K562 (cell line): ENCODE data around the gene GP1BB. TPM values are rescaled to one million over a fixed set of nuclear protein-coding genes. Genes with fewer than 3 reads are reported as not detected.
A peak's percentile ranks its signal among the peaks of the same experiment; 100 is the strongest.

Source experiments
- ARID2 ChIP-seq: fragments of 450-650 bp; IDR thresholded peaks from 2 replicates; pipeline ENCODE4 v1.6.1; 2017; ENCODE audit warnings: antibody characterized with exemption, mild to moderate bottlenecking
- BRF1 ChIP-seq: IDR thresholded peaks from 3 replicates; pipeline ENCODE4 v1.6.1; 2011; ENCODE audit warnings: borderline replicate concordance, mild to moderate bottlenecking; ENCODE audit not compliant: insufficient read length; ENCODE audit errors: extremely low read depth
- CBX8 ChIP-seq: fragments of 200-600 bp; sonication (generic); IDR thresholded peaks from 2 replicates; pipeline ENCODE4 v1.6.1; 2012; ENCODE audit warnings: borderline replicate concordance, mixed run types, low read depth, mild to moderate bottlenecking, moderate library complexity, mixed read lengths, low read length, control low read depth, inconsistent platforms; ENCODE audit not compliant: poor library complexity, severe bottlenecking; ENCODE audit errors: extremely low read depth
- CREM ChIP-seq: IDR thresholded peaks from 2 replicates; pipeline ENCODE4 v1.6.1; 2014; ENCODE audit warnings: antibody characterized with exemption, low read depth
- EP400 ChIP-seq: fragments of 450-650 bp; IDR thresholded peaks from 2 replicates; pipeline ENCODE4 v1.6.1; 2017; ENCODE audit warnings: antibody characterized with exemption, mild to moderate bottlenecking, moderate library complexity
- ESRRA ChIP-seq: fragments of 450-650 bp; IDR thresholded peaks from 2 replicates; pipeline ENCODE4 v1.6.1; 2014; ENCODE audit warnings: low read depth, mild to moderate bottlenecking, moderate library complexity, borderline replicate concordance
- FOXO4 ChIP-seq: fragments of 450-650 bp; formaldehyde crosslinking; IDR thresholded peaks from 2 replicates; pipeline ENCODE4 v1.4.0; 2020; ENCODE audit warnings: mild to moderate bottlenecking, moderate library complexity
- GATAD2A ChIP-seq: fragments of 450-650 bp; IDR thresholded peaks from 2 replicates; pipeline ENCODE4 v1.6.1; 2017
- HDAC8 ChIP-seq: fragments of 450-650 bp; IDR thresholded peaks from 2 replicates; pipeline ENCODE4 v1.6.1; 2016; ENCODE audit warnings: mild to moderate bottlenecking, missing genetic modification characterization, moderate library complexity, missing compliant biosample characterization
- IRF9 ChIP-seq: fragments of 450-650 bp; IDR thresholded peaks from 2 replicates; pipeline ENCODE4 v1.6.1; 2016; ENCODE audit warnings: missing biosample characterization, missing genetic modification characterization
- MEF2A ChIP-seq: IDR thresholded peaks from 2 replicates; pipeline ENCODE4 v1.6.1; 2011; ENCODE audit warnings: low read depth, mild to moderate bottlenecking, low read length, moderate library complexity; ENCODE audit not compliant: control insufficient read depth
- MTF1 ChIP-seq: fragments of 250-450 bp; sonication (Bioruptor Pico); IDR thresholded peaks from 2 replicates; pipeline ENCODE4 v1.9.0; 2021; ENCODE audit warnings: moderate library complexity, mild to moderate bottlenecking, inconsistent platforms, borderline replicate concordance
- NUFIP1 ChIP-seq: fragments of 450-650 bp; IDR thresholded peaks from 2 replicates; pipeline ENCODE4 v1.6.1; 2018; ENCODE audit not compliant: partially characterized antibody
- SIN3B ChIP-seq: fragments of 450-650 bp; IDR thresholded peaks from 2 replicates; pipeline ENCODE4 v1.6.1; 2017; ENCODE audit warnings: low read depth, mild to moderate bottlenecking, moderate library complexity
- SMAD2 ChIP-seq: fragments of 150-350 bp; IDR thresholded peaks from 2 replicates; pipeline ENCODE4 v1.6.1; 2014; ENCODE audit warnings: low read depth, mild to moderate bottlenecking, low read length
- SNRNP70 ChIP-seq: fragments of 200-400 bp; formaldehyde crosslinking; optimal IDR thresholded peaks from 2 replicates; pipeline ENCODE3; 2017; ENCODE audit warnings: low read depth, low read length
- STAT5A ChIP-seq: IDR thresholded peaks from 2 replicates; pipeline ENCODE4 v1.6.1; 2012; ENCODE audit warnings: low read length, inconsistent platforms, borderline replicate concordance
- TARDBP ChIP-seq: fragments of 450-650 bp; IDR thresholded peaks from 2 replicates; pipeline ENCODE4 v1.6.1; 2016
- TBP ChIP-seq: optimal IDR thresholded peaks from 2 replicates; pipeline ENCODE3; 2011; ENCODE audit warnings: low read depth, low read length, improper control_type of control experiment
- THAP12 ChIP-seq: fragments of 250-450 bp; sonication (Bioruptor Pico); IDR thresholded peaks from 2 replicates; pipeline ENCODE4 v1.9.0; 2021; ENCODE audit warnings: mild to moderate bottlenecking, inconsistent platforms
- YY1 ChIP-seq, 3 experiments: IDR thresholded peaks; 2 replicates each; pipeline ENCODE4 v1.6.1; 2011; ENCODE audit warnings: low read length in 2 of 3, mild to moderate bottlenecking in 2 of 3, moderate library complexity in 2 of 3, borderline replicate concordance in 1 of 3, control low read depth in 1 of 3, low read depth in 1 of 3; ENCODE audit not compliant: insufficient read depth in 3 of 3, insufficient replicate concordance in 2 of 3, control insufficient read depth in 1 of 3, insufficient read length in 1 of 3; ENCODE audit errors: extremely low read depth in 1 of 3
- ZNF124 ChIP-seq: sonication (generic); formaldehyde crosslinking; IDR thresholded peaks from 2 replicates; pipeline ENCODE4 v1.8.1; 2022; ENCODE audit warnings: missing genetic modification reagents
- ZNF224 ChIP-seq: sonication (generic); formaldehyde crosslinking; IDR thresholded peaks from 2 replicates; pipeline ENCODE4 v1.8.0; 2022; ENCODE audit warnings: mild to moderate bottlenecking, missing genetic modification reagents
- ZNF253 ChIP-seq: fragments of 250-450 bp; sonication (Bioruptor Pico); conservative IDR thresholded peaks from 2 replicates; pipeline ENCODE4 v1.6.1; 2021; ENCODE audit warnings: mild to moderate bottlenecking
- ZNF408 ChIP-seq: fragments of 250-450 bp; sonication (Bioruptor Pico); IDR thresholded peaks from 2 replicates; pipeline ENCODE4 v1.4.0; 2020; ENCODE audit warnings: low read depth, mild to moderate bottlenecking, moderate library complexity
- polyA plus RNA-seq, 8 experiments: library from polyadenylated mRNA; depleted of rRNA in 4 of 8; stranded (reverse) in 5 of 8; unstranded in 3 of 8; fragments of >200 nt; fragmentation: Nextera tagmentation in 2 of 8; fragmentation: Illumina TruSeq in 1 of 8; extraction: Ambion mirVana in 2 of 8; extraction: Trizol in 1 of 8; gene quantifications; 2 replicates each; pipeline versions ENCODE4 v1.2.1 to v1.2.3, GENCODE V29; 2011 to 2014; ENCODE audit warnings: inconsistent platforms in 1 of 8, missing spikeins in 1 of 8
- total RNA-seq, 7 experiments: library from RNA; depleted of rRNA in 6 of 7; stranded (reverse); fragments of >200 nt in 6 of 7; fragmentation: Illumina TruSeq in 2 of 7; extraction: Trizol in 2 of 7; gene quantifications; 2 replicates each; pipeline versions ENCODE4 v1.2.1 to v1.2.3, GENCODE V29; 2011 to 2021; ENCODE audit warnings: low replicate concordance in 1 of 7

Gene GP1BB
- total and polyA plus RNA-seq, 9 of the 15 experiments (the other 6 are each of a cell fraction or from before 2014, with no cell fraction given): 0.69 to 162 (median 2.8) TPM

- TF ChIP-seq THAP12 (CRISPR knock-in tag) (peak; percentile 43; the same call in 1 of the 2 replicates), STAT5A (no peak; the same call in 1 of the 2 replicates), EP400 (no peak; the same call in 1 of the 2 replicates), IRF9 (tag) (no peak), ZNF408 (CRISPR knock-in tag) (no peak), TBP (no peak), MTF1 (CRISPR knock-in tag) (no peak), HDAC8 (0 out of 2 replicates have a peak, but pooled peaks have one; percentile 43), CREM (peak; percentile 51; the same call in 1 of the 2 replicates), MEF2A (no peak), YY1 (IDR thresholded peaks at IDR 0.05; ENCODE audit: borderline replicate concordance in 1 of 3, control insufficient read depth in 1 of 3, extremely low read depth in 1 of 3, insufficient read depth in 3 of 3, insufficient read length in 1 of 3, insufficient replicate concordance in 2 of 3, low read depth in 1 of 3, low read length in 2 of 3) (peak in 2 of 3 experiments; percentile 8 to 51), FOXO4 (CRISPR knock-in tag) (no peak), SMAD2 (no peak), NUFIP1 (peak; percentile 17), GATAD2A (peak; percentile 79), ZNF253 (CRISPR knock-in tag) (0 out of 2 replicates have a peak, but pooled peaks have one; percentile 31), BRF1 (no peak), TARDBP (0 out of 2 replicates have a peak, but pooled peaks have one; percentile 37), SNRNP70 (peak; percentile 16), CBX8 (no peak), SIN3B (peak; percentile 53; the same call in 1 of the 2 replicates), ESRRA (peak; percentile 62; the same call in 1 of the 2 replicates), ZNF224 (no peak), ARID2 (peak; percentile 96), ZNF124 (CRISPR knock-in tag) (no peak)
Measured at GRCh38 chr22:19679522-19680101, 43.7 kb upstream of the GP1BB start (continued).
